ENCODE measurements around the gene GATB. TPM values are rescaled to one million over a fixed set of nuclear protein-coding genes. Genes with fewer than 3 reads are reported as not detected.

GATB gene
- total RNA-seq, 1 donor from 2014 or later, result 15.7 TPM

GRCh38 chr4:151672996-151673395, 87.8 kb downstream of the GATB start:
- no peak for TF ChIP-seq CTCF (IDR thresholded peaks at IDR 0.05; ENCODE audit: unreplicated experiment)
- H3K27me3 Mint-ChIP-seq, result no peaks in the 10 kb centered on the region
- H3K4me3 Mint-ChIP-seq (ENCODE audit: low read depth), result no peak overlapping the region
- peaks cover 3% of the 10 kb centered on the region for H3K4me1 Mint-ChIP-seq (ENCODE audit: low read depth)
- H3K27ac Mint-ChIP-seq, result no peak overlapping the region
- no peaks in the 10 kb centered on the region for H3K36me3 Mint-ChIP-seq (ENCODE audit: insufficient read depth)
- H3K9me3 Mint-ChIP-seq (ENCODE audit: low read depth), result no peaks in the 10 kb centered on the region
- no peak for DNase-seq (ENCODE audit: low spot score, unreplicated experiment)

- Mint-ChIP-seq H3K27ac (no peak overlapping the region), H3K27me3 (no peaks in the 10 kb centered on the region), H3K36me3 (ENCODE audit: insufficient read depth) (no peaks in the 10 kb centered on the region), H3K9me3 (ENCODE audit: low read depth) (no peaks in the 10 kb centered on the region), H3K4me3 (ENCODE audit: low read depth) (no peak overlapping the region), H3K4me1 (ENCODE audit: low read depth) (peaks cover 3% of the 10 kb centered on the region)
- TF ChIP-seq CTCF (IDR thresholded peaks at IDR 0.05; ENCODE audit: unreplicated experiment), result no peak
- DNase-seq (ENCODE audit: low spot score, unreplicated experiment), result no peak
Measured at GRCh38 chr4:151671541-151672059, 89.2 kb downstream of the GATB start.

GRCh38 chr4:151670843-151671242, 90.0 kb downstream of the GATB start:
- no peak for DNase-seq (ENCODE audit: low spot score, unreplicated experiment)
- Mint-ChIP-seq H3K4me3 (ENCODE audit: low read depth) (no peak overlapping the region), H3K27me3 (no peaks in the 10 kb centered on the region), H3K9me3 (ENCODE audit: low read depth) (no peaks in the 10 kb centered on the region), H3K27ac (no peak overlapping the region), H3K36me3 (ENCODE audit: insufficient read depth) (no peaks in the 10 kb centered on the region), H3K4me1 (ENCODE audit: low read depth) (peaks cover 3% of the 10 kb centered on the region)
- TF ChIP-seq CTCF (IDR thresholded peaks at IDR 0.05; ENCODE audit: unreplicated experiment), result no peak

- H3K36me3 Mint-ChIP-seq (ENCODE audit: insufficient read depth), result peaks cover 1% of the 10 kb centered on the region
- no peak for TF ChIP-seq CTCF (IDR thresholded peaks at IDR 0.05; ENCODE audit: unreplicated experiment)
- H3K4me3 Mint-ChIP-seq (ENCODE audit: low read depth), result no peak overlapping the region
- H3K27me3 Mint-ChIP-seq, result no peaks in the 10 kb centered on the region
- peaks cover 3% of the 10 kb centered on the region for H3K4me1 Mint-ChIP-seq (ENCODE audit: low read depth)
- no peaks in the 10 kb centered on the region for H3K9me3 Mint-ChIP-seq (ENCODE audit: low read depth)
- DNase-seq (ENCODE audit: low spot score, unreplicated experiment), result no peak
- no peak overlapping the region for H3K27ac Mint-ChIP-seq
Measured at GRCh38 chr4:151669990-151670389, 90.8 kb downstream of the GATB start.

GRCh38 chr4:151668689-151669402, 92.0 kb downstream of the GATB start:
- H3K36me3 Mint-ChIP-seq (ENCODE audit: insufficient read depth), result peaks cover 1% of the 10 kb centered on the region
- no peak for TF ChIP-seq CTCF (IDR thresholded peaks at IDR 0.05; ENCODE audit: unreplicated experiment)
- no peak for DNase-seq (ENCODE audit: low spot score, unreplicated experiment)
- H3K27ac Mint-ChIP-seq, result no peak overlapping the region
- H3K4me3 Mint-ChIP-seq (ENCODE audit: low read depth), result no peak overlapping the region
- H3K9me3 Mint-ChIP-seq (ENCODE audit: low read depth), result no peaks in the 10 kb centered on the region
- H3K27me3 Mint-ChIP-seq, result no peaks in the 10 kb centered on the region
- H3K4me1 Mint-ChIP-seq (ENCODE audit: low read depth), result no peaks in the 10 kb centered on the region
